GM21367 (cell line): ENCODE data around the gene LIPC.

ENCODE experiments used
- ATAC-seq: cut with Tn5 transposase; IDR thresholded peaks from one replicate; pipeline ENCODE4 v1.9.1; 2021; ENCODE audit not compliant: unreplicated experiment

LIPC gene

DNA sequence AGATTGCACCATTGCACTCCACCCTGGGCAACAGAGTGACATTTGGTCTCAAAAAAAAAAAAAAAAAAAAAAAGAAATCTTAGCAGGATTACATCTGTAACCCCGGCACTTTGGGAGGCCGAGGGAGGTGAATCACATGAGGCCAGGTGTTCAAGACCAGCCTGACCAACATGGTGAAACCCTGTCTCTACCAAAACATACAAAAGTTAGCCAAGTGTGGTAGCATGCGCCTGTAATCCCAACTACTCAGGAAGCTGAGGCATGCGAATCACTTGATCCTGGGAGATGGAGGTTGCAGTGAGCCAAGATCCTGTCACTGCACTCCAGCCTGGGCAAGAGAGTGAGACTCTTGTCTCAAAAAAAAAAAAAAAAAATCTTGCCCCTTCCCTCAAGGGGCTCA lies 40.4 kb downstream of the LIPC start:
- no peak for ATAC-seq

DNA sequence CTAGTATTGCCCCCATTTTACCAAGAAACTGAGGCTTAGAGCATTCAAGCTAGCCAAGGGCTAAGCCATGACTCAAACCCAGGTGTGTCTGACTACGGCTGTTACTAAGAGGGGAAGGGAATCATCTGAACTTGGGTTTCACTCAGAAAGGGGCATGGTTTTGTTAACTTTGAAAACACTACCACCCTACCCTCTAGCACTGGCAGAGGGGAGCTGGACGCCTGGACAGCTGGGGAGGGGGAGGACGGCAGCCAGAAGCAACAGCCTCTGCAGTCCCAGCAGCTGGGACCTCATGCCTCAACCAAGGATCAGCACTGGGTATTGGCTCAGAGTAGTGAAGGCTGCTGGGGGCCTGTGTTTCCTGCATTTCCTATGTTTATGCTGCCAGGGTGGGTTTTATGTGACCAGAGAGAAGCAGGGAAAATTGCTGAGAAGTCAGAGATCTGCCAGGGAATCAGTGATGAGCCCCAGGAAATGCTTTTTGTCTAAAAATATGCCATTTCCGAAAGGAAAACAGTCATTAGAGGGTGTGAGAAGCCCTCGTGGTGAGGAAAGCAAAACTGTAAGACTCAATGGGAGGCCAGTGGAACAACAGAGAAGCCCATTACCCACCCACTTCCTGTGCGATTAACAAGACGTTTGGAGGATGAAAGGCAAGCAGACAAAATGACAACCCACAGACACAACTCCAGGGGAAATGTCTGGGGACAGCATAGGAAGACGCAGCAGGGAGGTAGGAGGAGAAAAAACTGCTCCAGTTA lies 41.2 kb downstream of the LIPC start:
- no peak for ATAC-seq

DNA sequence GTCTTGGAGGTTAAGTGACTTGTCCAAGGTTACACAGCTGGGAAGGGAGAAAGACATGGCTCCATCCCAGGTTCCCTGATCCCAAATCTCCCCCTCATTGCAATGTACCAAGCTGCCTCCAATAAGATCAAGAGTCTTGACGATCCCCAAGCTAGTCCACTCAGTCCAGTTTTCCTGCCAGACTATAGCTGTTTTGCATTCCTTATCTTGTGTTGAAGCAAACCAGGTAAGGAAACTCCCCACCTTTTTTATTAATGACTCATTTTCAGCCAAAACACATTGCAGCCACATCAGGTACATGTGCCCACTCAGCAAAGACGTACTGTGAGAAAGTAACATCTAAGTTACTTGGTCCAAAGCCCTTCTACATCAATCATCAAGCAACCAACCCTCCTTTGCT lies 41.9 kb downstream of the LIPC start:
- ATAC-seq: no peak

DNA sequence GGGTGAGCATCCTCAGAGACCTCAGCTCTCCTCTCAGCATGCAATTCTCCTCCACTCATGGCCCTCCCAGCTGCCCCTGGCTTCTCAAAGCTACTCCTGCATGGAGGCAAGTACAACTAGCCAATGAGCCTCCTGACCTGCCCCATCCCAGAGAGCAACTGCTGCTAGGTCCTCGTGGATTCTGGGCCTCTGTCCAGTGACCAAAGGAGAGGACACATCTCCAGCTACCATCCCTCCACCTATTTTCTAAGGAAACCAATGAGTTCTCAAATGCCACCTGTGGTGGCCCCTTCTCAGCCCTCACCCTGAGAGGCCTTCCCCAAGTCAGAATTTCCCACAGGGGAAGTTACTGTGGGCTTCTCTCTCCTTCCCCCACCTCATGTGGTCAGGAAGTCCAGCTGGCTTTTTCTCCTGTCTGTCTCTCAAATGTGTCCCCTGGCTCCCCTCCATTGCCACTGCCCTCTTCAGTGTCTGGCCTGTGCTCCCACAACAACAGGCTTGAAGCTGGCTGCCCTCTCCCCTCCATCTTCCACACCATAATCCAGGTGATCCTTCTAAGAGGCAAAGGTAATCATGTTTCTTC lies 43.0 kb downstream of the LIPC start:
- no peak for ATAC-seq

DNA sequence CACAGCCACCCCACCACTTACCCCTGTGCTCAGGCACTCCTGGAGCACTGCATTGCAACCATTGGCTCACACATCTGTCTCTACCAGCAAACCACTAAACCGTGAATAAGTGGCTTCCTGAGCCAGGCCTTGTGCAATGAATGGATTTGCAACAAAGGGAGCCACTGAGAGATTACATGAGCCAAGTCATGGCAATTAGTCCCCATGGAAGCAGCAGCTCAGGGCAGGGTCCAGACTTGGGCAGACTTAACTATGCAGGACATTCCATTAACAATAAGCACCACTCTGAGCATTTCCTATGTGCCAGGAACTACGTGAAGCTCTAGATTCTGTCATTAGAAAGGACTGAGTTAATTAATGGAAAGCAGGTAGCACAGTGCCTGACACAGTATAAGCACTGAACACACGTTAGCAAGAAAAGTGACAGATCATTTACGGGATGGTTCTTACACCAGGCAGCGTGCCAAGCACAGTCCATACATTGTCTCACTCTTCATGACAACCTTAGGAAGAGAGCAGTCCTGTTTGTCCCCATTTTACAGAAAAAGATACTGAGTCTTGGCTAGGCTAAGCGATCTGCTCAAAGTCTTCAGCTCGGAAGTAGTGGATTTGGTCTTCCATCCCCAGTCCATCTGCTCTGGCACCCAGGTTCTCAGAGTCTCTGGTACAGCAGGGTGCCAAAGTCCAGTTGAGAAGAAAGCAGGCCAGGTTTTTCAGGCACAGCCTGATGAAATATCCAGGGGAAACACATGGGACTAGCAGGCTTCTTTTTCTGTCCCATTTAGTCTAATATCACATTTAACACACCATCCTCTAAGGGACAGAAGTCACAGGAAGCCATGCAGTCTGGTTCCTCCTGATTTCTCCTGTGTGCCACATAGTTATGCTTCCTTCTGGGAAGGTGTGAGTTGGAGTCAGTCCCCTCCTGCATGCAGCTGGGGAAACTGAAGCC lies 44.1 kb downstream of the LIPC start:
- no peak for ATAC-seq

DNA sequence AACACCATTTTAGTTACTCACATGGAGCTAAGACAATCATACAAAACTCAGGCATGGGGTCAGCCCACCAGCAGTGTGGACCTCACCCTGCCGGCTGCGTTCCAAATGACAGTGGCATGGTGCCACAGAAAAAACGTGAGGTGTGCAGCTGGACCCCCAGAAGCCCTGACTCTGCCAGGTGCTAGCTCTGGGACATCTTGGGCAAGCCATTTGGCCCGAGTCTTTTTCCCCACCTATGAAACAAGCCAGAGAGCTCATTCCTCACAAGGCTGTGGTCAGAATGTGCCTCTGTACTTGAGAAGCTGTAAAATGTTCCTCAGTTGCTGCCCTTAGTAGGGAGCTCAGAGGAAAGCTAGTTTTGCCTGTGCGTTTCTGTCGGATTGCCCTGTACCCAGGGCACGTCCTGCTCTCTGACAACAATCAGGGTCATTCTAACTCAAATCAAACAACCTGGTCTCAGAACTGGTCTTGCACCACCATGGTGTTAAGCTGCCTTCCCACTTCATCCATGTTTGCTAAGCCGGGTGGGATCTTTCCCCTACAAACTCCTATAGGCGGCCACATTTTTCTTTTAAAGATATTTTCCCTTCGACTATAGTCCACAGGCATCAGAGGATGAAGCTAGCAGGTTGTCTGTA lies 44.9 kb downstream of the LIPC start:
- no peak for ATAC-seq

DNA sequence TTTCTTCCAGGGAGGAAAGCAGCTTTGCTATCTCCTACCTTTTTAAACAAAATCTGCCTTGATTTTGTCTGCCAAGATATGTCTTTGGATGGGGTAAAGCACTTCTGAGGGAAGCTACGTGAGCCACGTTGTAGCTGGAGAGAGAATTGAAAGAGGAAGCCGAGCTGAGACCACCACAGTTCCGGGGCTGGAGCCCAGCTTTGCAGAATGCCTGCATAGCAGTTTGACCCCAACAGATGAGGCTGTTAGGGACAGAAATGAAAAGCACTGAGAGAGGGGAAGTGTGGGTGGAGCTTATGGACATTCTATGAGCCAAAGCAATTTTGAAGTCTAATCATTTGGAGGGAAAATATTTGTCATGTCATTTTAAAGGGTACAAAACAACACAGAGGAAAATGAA lies 45.4 kb downstream of the LIPC start:
- ATAC-seq: no peak

DNA sequence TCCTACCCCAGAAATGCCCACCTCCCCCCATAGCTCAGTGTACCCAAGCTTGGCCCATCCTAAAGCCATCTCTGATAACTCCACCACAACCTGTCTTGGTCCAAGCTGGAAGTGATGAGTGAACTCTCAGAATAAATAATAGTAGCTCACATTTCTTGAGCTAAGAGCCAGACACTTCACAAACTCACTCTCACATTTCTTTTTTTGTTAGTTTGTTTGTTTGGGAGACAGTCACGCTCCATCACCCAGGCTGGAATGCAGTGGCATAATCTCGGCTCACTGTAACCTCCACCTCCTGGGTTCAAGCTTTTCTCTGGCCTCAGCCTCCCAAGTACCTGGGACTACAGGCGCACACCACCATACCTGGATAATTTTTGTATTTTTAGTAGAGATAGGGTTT lies 46.2 kb downstream of the LIPC start:
- no peak for ATAC-seq

DNA sequence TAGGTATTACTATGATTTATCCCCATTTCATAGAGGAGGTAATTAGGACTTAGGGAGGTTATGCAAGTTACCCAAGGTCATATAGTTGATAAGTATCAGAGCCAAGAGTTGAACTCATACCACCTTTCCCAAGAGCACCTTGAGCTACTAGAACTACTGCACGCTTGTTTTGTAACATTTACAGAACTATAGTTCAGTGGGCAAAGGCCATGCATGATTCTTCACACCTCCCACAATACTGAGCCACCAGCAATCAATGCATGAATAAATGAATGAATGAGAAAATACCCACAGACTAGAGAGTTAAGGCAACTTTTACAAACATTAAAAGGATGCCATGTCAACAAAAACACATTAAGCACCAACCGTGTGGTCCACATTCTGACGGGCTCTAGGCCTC lies 46.8 kb downstream of the LIPC start:
- no peak for ATAC-seq

DNA sequence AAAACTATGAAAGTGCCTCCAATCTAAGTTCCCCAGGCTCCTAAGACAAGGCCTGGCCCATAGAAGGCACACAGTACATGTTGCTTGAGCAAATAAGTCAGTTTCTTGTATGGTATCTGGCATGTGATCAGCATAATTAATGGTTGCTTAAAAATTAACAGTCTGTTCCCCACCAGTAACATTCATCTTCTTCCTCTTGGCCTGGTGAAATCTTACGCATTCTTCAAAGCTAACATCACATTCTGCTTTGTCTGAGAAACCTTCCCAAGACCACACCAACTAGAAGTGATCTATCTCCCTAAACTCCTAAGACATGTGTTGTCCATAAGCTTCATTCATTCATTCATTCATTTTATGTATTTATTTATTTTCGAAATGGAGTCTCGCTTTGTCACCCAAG lies 48.1 kb downstream of the LIPC start:
- no peak for ATAC-seq

DNA sequence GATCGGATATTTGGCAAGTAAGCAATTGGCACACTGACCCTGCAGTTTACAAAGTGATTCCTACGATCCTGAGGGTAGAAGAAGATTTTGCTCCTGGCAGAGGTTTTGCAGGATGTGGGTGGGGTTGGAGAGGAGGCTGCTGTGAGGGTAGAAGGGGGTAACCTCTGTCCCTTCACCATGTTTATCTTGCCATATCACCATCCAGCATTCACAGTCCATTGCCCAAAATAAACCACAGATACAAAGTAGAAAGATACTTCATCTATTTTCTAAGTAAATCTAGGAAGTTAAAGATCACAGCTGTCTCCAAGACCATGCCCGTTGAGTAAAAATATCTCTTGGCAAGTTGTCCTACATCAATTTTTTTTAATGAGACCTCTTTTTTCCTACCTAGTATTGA lies 51.6 kb downstream of the LIPC start:
- ATAC-seq: no peak

DNA sequence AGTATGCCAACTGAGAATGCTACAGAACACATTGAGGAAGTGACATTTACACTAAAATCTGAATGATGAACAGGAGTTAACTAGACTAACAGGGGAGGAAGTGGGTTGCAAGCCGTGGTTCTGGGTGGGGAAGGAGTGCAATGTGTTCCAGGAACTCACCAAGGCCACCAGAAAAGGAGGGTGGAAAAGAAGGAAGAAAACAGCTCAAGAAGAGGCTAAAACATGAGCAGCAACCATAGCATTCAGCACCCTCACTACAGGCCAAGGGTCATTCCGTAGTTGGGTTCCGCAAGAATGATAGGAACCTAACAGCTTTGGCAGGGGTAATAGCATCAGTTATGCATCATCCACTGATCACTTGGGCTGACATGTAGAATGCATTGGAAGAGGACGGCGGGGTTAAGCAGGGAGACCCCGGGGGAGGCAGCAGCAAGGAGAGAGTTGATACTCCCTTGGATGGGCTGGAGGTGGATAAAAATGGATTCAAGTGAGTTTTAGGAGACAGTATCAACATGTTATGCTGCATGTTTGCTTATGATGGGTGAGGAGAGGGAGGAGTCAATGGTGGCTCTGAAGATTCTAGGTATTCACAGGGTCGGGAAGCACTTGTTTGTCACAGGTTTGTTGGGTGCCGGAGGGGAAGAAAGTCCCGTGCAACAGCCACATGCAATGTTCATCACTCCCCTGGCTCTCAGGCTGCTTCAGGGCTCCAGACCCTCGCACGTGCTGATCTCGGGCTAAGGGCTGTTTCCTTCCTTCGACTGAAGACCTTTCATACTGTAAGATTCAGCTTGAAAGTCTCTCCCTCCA lies 53.2 kb downstream of the LIPC start:
- ATAC-seq: no peak

DNA sequence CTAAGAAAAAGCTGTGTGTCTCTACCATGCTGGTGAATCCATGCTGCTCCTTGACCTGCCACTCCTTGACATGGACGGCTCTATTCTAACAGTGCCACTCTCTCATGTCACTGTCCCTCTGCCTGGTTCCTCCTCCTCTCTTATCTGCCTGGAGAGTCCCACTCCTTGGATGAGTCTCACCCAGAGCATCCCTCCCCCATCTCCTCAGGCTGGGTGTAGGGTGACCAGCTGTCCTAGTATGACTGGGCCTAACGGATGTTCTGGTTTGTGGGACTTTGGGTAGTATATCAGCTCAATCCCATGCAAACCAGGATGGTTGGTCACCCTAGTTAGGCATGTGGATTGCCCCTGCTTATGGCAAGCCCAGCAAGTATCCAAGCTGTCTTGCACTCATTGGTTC lies 54.3 kb downstream of the LIPC start:
- ATAC-seq: no peak

DNA sequence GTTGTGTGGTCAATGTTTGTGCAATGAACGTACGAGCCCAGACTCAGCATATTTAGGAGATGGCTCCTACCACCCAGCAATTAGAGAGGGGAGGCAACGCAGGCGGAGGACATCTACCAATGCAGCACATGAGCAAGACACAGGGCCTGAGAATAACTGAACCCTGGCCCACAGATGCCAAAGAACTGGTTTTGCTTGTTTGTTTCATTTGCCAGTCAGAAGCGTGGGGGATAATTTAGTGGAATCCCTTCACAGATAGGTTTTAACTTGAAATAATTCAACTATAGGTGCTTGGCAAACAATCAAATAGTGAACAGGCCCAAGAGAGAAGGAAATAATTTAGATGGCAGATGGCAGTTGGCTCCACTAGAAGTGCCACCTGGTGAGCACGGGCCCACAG lies 54.8 kb downstream of the LIPC start:
- ATAC-seq: no peak

DNA sequence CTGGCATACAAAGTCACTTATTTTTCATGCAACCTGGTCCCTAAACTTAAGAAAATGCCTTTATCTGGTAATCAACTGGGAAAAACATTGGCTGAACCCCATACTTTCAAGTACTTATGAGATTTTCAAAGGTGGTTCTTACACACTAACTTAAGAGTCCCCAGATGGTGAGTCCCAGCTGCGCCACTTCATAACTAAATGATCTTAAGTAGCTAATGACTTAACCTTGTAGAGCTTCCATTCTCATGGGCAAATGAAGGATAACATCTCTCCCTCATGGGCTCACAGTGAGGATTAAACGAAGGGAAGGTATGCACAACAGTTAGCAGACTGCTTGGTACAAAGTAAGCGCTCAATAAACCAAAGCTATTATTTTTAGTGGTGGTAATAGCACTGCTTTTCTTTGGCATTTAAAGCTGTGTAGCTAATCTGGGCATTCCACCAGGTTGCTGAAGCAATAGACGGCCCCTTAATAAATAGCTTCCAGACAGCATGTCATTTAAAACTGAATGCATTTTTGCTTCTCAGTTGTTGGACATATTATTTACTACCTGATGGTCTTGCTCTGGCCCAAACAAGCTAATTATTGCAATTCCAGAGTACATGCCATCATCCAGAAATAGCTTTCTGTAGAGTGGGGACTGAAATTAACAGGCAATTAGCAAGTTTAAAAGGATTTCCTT lies 55.4 kb downstream of the LIPC start:
- ATAC-seq: no peak

DNA sequence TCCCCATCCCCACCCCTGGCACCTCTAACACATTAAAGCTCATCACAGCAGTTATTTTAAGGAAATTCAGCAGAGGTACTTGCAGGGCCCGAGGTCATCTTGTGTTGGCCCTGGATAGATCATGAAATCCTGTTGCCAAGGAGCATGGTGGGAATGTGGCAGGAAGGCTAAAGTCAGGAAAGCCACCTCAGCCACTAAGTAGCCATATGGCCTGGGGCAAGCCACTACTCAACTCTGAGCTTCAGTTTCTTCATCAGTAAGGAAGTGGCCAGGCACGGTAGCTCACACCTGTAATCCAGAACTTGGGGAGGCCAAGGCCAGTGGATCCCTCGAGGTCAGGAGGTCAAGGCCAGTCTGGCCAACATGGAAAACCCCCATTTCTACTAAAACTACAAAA lies 55.9 kb downstream of the LIPC start:
- ATAC-seq: no peak

DNA sequence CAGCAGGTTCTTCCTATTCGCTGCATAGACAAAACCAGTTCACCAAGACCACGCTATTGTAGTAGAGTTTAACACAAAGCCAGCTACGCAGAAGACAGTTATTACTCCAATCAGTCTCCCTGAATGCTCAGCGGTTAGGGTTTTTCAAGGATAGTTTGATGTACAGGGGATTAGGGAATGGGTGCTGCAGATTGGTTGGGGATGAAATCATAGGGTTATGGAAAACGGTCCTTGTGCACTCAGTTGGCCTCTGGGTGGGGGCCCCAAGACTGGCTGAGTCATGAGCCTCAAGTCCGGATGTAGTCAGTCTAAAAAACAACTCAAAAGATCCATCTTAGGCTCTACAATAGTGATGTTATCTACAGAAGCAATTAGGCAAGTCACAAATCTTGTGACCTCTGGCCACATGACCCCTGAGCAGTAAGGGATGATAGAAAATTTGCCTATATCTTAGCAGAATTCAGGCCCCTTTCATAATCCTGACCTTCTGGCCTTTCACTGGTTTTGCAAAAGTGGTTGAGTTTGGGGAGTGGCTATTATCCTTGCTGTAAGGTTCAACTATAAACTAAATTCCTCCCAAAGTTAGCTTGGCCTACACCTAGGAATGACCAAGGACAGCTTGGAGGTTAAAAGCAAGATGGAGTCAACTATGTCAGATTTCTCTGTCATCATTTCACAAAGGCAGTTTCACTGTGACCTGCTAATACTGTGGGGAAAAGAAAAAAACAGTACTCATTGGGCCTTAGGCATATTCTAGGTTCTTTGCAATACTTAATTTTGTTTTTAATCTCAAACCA lies 57.7 kb downstream of the LIPC start:
- no peak for ATAC-seq

DNA sequence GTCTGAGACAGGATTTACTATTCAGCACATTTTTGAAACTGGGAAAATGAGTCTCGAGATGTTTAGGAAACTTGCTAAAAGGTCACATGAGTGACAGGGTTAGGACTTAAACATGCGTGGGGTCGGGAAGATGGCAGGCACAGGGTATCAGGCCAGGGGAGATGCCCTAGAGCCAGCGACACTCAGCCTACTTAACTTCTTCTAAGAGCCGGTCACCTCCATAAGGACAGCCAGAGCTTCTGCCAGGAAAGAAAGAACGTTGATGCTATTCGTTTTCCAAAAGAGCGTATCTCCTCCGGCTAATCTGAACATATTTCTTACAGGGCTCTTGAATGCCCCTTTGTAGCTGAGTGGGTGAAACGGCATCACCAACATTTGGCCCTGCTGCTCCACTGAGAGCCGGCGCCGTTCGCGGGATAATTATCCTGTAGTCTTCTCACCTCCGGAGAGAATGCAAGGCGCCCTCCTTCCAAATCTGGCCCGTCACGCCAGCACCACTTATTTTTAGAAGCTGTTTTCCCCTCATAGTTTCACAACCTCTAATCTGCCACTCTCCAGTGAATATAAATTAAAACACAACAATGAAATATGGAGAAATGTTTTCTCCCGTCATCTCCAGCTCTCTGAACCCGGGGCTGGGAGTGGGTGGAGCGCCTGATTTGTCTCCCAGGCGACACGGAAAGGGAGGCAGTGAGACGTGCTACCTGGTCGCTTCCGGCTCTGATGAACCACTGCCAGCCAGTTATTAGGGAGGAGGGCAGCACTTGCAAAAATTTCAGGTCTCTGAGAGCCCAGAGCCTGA lies 58.5 kb downstream of the LIPC start:
- ATAC-seq: no peak
